NT2/D1 (cell line): Measurements from ENCODE around the gene USE1.
A peak's percentile ranks its signal among the peaks of the same experiment; 100 is the strongest.

Experiments
- DNase-seq: peaks from one replicate; pipeline ENCODE4 v3.0.0-alpha.2; 2011; ENCODE audit warnings: low read depth, low spot score
- H3K27me3 ChIP-seq: 2 replicates; pipeline ENCODE4 v1.6.0; 2011; ENCODE audit warnings: mild to moderate bottlenecking; ENCODE audit not compliant: insufficient read length, insufficient read depth
- H3K36me3 ChIP-seq: 2 replicates; pipeline ENCODE4 v1.6.1; 2011; ENCODE audit warnings: mild to moderate bottlenecking, low read length, mixed read lengths; ENCODE audit not compliant: insufficient read depth, insufficient read length
- H3K4me1 ChIP-seq: 2 replicates; pipeline ENCODE4 v1.5.1; 2011; ENCODE audit not compliant: insufficient read depth, insufficient read length
- H3K4me3 ChIP-seq: 2 replicates; pipeline ENCODE4 v1.5.1; 2011; ENCODE audit warnings: low read depth; ENCODE audit not compliant: insufficient read length
- H3K9ac ChIP-seq: 2 replicates; pipeline ENCODE4 v1.6.0; 2011; ENCODE audit warnings: low read depth; ENCODE audit not compliant: insufficient read length
- H3K9me3 ChIP-seq: 2 replicates; pipeline ENCODE4 v1.5.1; 2011; ENCODE audit warnings: mild to moderate bottlenecking, low read length; ENCODE audit not compliant: insufficient read depth
- SUZ12 ChIP-seq: IDR thresholded peaks from 2 replicates; pipeline ENCODE4 v1.6.1; 2011; ENCODE audit not compliant: insufficient read length, insufficient read depth; ENCODE audit errors: extremely low read depth
- YY1 ChIP-seq: IDR thresholded peaks from 2 replicates; pipeline ENCODE4 v1.6.1; 2011; ENCODE audit not compliant: insufficient read length, insufficient read depth
- ZNF274 ChIP-seq: IDR thresholded peaks from 2 replicates; pipeline ENCODE4 v1.6.1; 2011; ENCODE audit warnings: mild to moderate bottlenecking, low read depth, low read length

The USE1 gene, protein sequence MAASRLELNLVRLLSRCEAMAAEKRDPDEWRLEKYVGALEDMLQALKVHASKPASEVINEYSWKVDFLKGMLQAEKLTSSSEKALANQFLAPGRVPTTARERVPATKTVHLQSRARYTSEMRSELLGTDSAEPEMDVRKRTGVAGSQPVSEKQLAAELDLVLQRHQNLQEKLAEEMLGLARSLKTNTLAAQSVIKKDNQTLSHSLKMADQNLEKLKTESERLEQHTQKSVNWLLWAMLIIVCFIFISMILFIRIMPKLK

GRCh38 chr19:17215127-17215971 lies at the start of gene USE1:
USE1 (plus strand) TSS chr19:17215357; CDS start chr19:17215406, 49 bp downstream.
- H3K9me3 ChIP-seq = no peaks in the 10 kb centered on the region
- peak within 1 kb of the TSS; percentile 95 for H3K9ac ChIP-seq
- peak within 1 kb of the TSS; percentile 73 for H3K4me3 ChIP-seq
- H3K27me3 ChIP-seq = no peaks in the 10 kb centered on the region
- peaks cover 64% of the 10 kb centered on the region for H3K36me3 ChIP-seq
- no peak for TF ChIP-seq ZNF274
- no peak for TF ChIP-seq SUZ12
- peak; percentile 95 for TF ChIP-seq YY1
- peaks cover 7% of the 10 kb centered on the region for H3K4me1 ChIP-seq
- DNase-seq = peak; percentile 89

DNA sequence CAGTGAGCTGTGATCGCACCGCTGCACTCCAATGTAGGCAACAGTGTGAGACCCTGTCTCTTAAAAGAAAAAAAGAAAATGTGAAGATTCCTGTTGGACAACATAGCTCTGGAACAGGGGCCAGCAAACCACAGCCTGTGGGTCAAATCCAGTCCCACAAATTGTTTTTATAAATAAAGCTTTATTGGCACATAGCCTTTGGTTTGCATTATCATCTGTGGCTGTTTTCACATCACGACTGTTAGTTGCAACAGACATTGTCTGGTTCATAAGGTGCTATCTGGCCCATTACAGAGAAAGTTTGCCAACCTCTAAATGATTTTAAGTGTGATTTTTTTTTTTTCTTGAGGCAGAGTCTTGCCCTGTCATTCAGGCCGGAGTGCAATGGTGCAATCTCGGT lies 49.4 kb upstream of the USE1 start:
- peaks cover 86% of the 10 kb centered on the region for H3K36me3 ChIP-seq
- no peaks in the 10 kb centered on the region for H3K4me1 ChIP-seq
- TF ChIP-seq SUZ12 (no peak), ZNF274 (no peak), YY1 (no peak)

DNA sequence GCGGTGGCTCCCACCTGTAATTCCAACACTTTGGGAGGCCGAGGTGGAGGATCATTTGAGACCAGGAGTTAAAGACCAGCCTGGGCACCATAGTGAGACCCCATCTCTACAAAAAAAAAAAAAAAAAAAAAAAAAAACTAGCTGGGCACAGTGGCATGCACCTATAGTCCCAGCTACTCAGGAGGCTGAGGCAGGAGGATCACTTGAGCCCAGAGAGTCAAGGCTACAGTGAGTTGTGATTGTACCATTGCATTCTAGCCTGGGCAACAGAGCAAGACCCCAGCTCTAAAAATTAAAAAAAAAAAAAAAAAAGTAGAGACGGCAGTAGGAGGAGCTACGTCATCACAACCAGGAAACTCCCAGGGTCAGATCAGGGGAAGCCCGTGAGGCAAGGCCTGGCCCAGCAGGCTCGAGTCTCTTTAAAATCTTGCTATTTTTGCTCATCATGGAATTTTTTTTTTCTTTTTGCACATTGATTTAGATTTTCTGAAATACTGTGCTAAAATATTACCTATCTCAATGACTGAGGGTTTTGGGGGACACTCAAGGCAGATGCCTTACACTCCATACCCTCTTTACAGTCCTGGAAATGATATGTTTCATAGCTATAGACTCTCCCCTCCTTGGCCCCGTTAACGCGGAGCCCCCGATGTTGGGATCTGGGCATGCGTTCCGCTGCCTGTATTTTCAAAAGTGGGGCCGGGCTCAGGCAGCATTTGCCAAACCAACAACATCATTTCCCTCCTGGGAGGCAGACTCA lies 44.4 kb upstream of the USE1 start:
- Histone ChIP-seq H3K27me3 (no peaks in the 10 kb centered on the region), H3K9me3 (no peaks in the 10 kb centered on the region), H3K9ac (no peak overlapping the region), H3K4me3 (no peak overlapping the region), H3K36me3 (peaks cover 89% of the 10 kb centered on the region), H3K4me1 (peaks cover 4% of the 10 kb centered on the region)
- TF ChIP-seq YY1 (no peak), SUZ12 (no peak), ZNF274 (no peak)
- DNase-seq = no peak

More for the DNA sequence above, 49.4 kb upstream of the USE1 start:
- DNase-seq = no peak
- no peak overlapping the region for H3K4me3 ChIP-seq
- no peak overlapping the region for H3K9ac ChIP-seq
- peaks cover 6% of the 10 kb centered on the region; the same call in 1 of the 2 replicates for H3K9me3 ChIP-seq
- no peaks in the 10 kb centered on the region for H3K27me3 ChIP-seq

GRCh38 chr19:17171874-17172273 lies 43.3 kb upstream of the USE1 start:
- no peaks in the 10 kb centered on the region for H3K9me3 ChIP-seq
- no peak overlapping the region for H3K4me3 ChIP-seq
- no peak for DNase-seq

GRCh38 chr19:17172624-17173345 lies 42.4 kb upstream of the USE1 start:
- no peak for DNase-seq
- TF ChIP-seq SUZ12 (no peak), YY1 (no peak), ZNF274 (no peak)
- Histone ChIP-seq H3K4me1 (peaks cover 4% of the 10 kb centered on the region), H3K36me3 (peaks cover 89% of the 10 kb centered on the region), H3K4me3 (no peak overlapping the region), H3K9me3 (no peaks in the 10 kb centered on the region), H3K9ac (no peak overlapping the region), H3K27me3 (no peaks in the 10 kb centered on the region)

More at GRCh38 chr19:17171874-17172273, 43.3 kb upstream of the USE1 start:
- peaks cover 4% of the 10 kb centered on the region for H3K4me1 ChIP-seq
- H3K36me3 ChIP-seq = peaks cover 89% of the 10 kb centered on the region
- no peak for TF ChIP-seq SUZ12
- TF ChIP-seq YY1 = no peak
- TF ChIP-seq ZNF274 = no peak
- no peaks in the 10 kb centered on the region for H3K27me3 ChIP-seq
- H3K9ac ChIP-seq = no peak overlapping the region

DNA sequence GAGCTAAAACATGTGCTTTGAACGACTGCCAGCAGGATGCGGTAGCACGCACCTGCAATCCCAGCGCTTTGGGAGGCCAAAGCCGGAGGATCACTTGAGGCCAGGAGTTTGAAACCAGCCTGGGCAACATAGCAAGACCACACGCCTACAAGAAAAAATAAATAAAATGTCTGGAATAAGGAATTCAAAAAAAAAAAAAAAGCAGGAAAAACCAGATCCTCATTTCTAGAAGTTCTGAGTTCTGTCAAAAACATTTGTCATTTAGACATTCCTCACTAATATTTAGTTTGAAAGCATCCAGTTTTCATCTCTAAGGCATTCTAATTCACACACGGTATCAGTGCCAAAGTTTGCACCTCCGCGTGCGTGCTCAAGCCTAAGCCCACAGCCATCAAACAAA lies 36.9 kb upstream of the USE1 start:
- H3K4me3 ChIP-seq = no peak overlapping the region
- TF ChIP-seq YY1 (no peak), ZNF274 (no peak), SUZ12 (no peak)
- no peaks in the 10 kb centered on the region for H3K9me3 ChIP-seq
- peaks cover 71% of the 10 kb centered on the region for H3K36me3 ChIP-seq
- DNase-seq = no peak
- H3K4me1 ChIP-seq = peaks cover 9% of the 10 kb centered on the region
- H3K27me3 ChIP-seq = no peaks in the 10 kb centered on the region
- H3K9ac ChIP-seq = no peak overlapping the region
